Colon (tissue), 2 donors: ENCODE measurements around the gene DICER1.

Experiments
- FAIRE-seq: peaks from 2 replicates; lab custom pipeline; 2012; peaks lifted over from hg19 to GRCh38; lab: Jason Lieb, UNC
- donor health status: control.
- donor health status: control.

Gene DICER1

GRCh38 chr14:95077345-95077744 is 80.0 kb downstream of the DICER1 start:
- no peak for FAIRE-seq

- no peak for FAIRE-seq
These were observed 81.5 kb downstream of the DICER1 start for GRCh38 chr14:95075789-95076188.

GRCh38 chr14:95073947-95074346 is 83.4 kb downstream of the DICER1 start:
- FAIRE-seq = no peak

GRCh38 chr14:95072310-95072905 is 84.9 kb downstream of the DICER1 start:
- no peak for FAIRE-seq

- FAIRE-seq = no peak
These were observed 85.6 kb downstream of the DICER1 start for GRCh38 chr14:95071649-95072280.

- FAIRE-seq = no peak
These were observed 86.4 kb downstream of the DICER1 start for GRCh38 chr14:95070748-95071435.

- no peak for FAIRE-seq
These were observed 87.8 kb downstream of the DICER1 start for GRCh38 chr14:95069547-95069946.

GRCh38 chr14:95069018-95069417 is 88.3 kb downstream of the DICER1 start:
- FAIRE-seq = no peak

- no peak for FAIRE-seq
These were observed 88.8 kb downstream of the DICER1 start for GRCh38 chr14:95068521-95068920.

GRCh38 chr14:95068080-95068479 is 89.2 kb downstream of the DICER1 start:
- no peak for FAIRE-seq

GRCh38 chr14:95067526-95067925 is 89.8 kb downstream of the DICER1 start:
- no peak for FAIRE-seq

GRCh38 chr14:95066427-95066986 is 90.8 kb downstream of the DICER1 start:
- no peak for FAIRE-seq

GRCh38 chr14:95065411-95065810 is 91.9 kb downstream of the DICER1 start:
- FAIRE-seq = no peak

GRCh38 chr14:95064734-95065133 is 92.6 kb downstream of the DICER1 start:
- no peak for FAIRE-seq

GRCh38 chr14:95064256-95064655 is 93.1 kb downstream of the DICER1 start:
- FAIRE-seq = no peak

- FAIRE-seq = no peak
These were observed 93.9 kb downstream of the DICER1 start for GRCh38 chr14:95063391-95063790.

- FAIRE-seq = no peak
These were observed 94.4 kb downstream of the DICER1 start for GRCh38 chr14:95062946-95063345.

GRCh38 chr14:95062220-95062619 is 95.1 kb downstream of the DICER1 start:
- no peak for FAIRE-seq

- FAIRE-seq = no peak
These were observed 95.8 kb downstream of the DICER1 start for GRCh38 chr14:95061317-95062093.

GRCh38 chr14:95059126-95059525 is 98.2 kb downstream of the DICER1 start:
- no peak for FAIRE-seq

GRCh38 chr14:95058491-95058890 is 98.8 kb downstream of the DICER1 start:
- FAIRE-seq = no peak

GRCh38 chr14:95057851-95058250 is 99.5 kb downstream of the DICER1 start:
- FAIRE-seq = no peak

GRCh38 chr14:95057147-95057546 is 100.2 kb downstream of the DICER1 start:
- no peak for FAIRE-seq
